NOMO-1 treated with dmso at 0.1 percent for 144 hours (cell line): ENCODE data around the gene MARS1.

Experiments used
- DNase-seq: peaks from one replicate; lab custom pipeline; 2025; ENCODE audit not compliant: unreplicated experiment; lab: John Stamatoyannopoulos, UW

MARS1 gene

DNA sequence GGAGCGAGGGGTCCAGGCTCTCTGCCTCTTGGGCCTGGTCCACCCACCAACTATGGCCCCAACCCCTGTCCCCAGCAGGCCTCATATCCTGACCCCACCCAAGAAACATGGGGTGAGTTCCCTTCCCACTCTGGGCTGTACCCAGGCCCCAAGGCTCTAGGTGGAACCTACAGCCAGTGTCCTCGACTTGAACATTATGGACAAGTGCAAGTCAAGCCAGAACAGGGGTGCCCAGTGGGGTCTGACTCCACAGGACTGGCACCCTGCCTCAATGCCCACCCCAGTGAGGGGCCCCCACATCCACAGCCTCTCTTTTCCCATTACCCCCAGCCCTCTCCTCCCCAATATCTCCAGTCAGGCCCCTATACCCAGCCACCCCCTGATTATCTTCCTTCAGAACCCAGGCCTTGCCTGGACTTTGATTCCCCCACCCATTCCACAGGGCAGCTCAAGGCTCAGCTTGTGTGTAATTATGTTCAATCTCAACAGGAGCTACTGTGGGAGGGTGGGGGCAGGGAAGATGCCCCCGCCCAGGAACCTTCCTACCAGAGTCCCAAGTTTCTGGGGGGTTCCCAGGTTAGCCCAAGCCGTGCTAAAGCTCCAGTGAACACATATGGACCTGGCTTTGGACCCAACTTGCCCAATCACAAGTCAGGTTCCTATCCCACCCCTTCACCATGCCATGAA lies 16.8 kb upstream of the MARS1 start:
- DNase-seq = no peak

DNA sequence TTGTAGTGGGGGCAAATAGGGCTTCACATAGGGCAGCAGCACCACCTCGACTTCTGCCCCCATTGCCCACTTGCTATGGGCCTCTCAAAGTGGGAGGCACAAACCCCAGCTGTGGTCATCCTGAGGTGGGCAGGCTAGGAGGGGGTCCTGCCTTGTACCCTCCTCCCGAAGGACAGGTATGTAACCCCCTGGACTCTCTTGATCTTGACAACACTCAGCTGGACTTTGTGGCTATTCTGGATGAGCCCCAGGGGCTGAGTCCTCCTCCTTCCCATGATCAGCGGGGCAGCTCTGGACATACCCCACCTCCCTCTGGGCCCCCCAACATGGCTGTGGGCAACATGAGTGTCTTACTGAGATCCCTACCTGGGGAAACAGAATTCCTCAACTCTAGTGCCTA lies 16.2 kb upstream of the MARS1 start:
- DNase-seq = no peak

DNA sequence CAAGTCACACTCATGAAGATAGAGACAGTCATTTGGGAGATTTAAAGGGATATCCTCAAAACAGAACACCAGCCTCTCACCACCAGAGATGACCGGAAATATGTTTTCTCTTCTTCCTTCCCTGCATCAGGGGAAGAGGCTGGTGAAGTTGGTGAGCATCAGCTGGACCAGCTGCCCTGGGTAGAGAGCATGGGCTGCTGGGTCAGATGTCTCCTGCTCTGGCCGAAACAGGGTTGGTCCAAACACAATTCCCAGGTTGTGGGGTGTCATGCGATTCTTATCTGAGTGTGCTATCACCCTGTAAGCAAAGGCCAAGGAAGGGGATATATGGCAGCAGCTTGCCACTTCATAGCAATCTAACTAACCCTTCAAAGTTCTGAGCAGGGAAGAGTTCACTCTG lies 15.5 kb upstream of the MARS1 start:
- no peak for DNase-seq

DNA sequence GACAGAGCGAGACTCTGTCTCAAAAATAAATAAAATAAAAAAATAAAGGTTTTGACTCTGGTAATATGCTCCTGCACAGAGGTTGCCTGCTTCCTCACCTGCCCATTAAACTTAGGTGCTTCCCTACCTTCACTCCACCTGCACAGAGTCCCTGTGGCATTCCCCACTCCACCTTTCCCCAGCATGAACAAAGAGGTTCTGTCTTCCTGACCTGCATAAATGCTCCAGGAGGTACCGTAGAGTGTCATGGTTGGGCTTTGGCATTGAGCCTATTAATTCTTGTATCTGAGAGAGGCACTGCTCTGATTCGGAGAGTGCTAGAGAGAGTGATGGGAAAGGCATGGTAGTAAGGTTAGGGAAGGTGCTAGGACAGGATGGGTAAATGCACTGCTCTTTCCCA lies 14.5 kb upstream of the MARS1 start:
- DNase-seq = no peak

DNA sequence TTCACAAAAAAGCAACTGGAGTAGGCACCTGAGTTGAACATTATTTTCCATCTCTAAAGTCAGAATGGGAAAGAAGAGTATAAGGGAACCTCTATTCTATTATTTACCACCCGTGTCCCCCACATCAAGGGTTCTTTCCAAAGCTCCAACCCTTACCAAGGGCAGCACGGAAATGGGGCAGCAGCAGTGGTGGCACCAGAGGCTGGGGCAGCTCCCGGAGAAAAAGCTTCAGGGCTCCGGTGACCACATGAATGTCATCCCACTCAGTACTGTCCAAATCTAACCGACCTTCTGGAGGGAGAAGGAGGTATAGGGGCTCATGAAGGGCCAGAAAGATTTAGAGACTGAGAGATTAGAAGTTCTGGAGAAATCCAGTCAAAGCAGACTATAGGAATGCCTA lies 14.0 kb upstream of the MARS1 start:
- no peak for DNase-seq

DNA sequence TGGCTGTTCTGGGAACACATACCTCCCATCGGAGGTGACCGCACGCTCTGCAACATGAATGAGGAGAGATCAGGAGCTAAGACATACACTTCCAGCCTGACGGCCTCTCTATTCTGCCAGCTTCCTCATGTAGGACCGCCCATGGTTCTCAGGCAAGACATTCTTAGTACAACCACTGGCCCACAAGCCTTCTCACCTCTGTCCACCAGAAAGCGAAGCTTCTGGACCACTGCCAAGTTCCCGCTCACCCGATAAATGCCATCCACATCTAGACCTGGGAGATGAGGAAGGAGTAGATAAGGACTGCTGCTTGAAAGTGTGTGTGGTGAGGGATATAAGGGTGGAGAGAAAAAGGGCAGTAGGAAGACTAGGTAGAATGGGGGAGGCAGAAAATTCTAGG lies 13.4 kb upstream of the MARS1 start:
- DNase-seq = no peak

DNA sequence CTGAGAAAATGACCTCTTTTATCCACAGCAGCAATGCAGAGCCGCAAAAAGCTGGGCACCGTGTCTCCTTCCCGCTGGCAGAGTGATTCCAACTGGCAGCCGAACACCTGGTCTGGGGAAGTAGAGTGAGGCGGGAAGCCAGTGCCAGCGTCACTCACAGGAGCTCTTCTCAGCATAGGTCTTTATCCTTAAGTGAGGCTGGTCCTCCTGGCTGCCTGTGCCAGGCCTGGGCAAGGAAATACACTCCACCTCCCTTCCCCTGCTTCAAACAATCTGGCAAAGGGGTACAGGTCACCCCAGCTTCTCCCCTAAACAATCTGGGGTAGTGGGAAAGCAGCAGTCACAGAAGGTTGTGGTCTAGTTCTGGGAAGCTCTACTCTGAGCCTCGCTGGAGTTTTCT lies 13.0 kb upstream of the MARS1 start:
- no peak for DNase-seq

DNA sequence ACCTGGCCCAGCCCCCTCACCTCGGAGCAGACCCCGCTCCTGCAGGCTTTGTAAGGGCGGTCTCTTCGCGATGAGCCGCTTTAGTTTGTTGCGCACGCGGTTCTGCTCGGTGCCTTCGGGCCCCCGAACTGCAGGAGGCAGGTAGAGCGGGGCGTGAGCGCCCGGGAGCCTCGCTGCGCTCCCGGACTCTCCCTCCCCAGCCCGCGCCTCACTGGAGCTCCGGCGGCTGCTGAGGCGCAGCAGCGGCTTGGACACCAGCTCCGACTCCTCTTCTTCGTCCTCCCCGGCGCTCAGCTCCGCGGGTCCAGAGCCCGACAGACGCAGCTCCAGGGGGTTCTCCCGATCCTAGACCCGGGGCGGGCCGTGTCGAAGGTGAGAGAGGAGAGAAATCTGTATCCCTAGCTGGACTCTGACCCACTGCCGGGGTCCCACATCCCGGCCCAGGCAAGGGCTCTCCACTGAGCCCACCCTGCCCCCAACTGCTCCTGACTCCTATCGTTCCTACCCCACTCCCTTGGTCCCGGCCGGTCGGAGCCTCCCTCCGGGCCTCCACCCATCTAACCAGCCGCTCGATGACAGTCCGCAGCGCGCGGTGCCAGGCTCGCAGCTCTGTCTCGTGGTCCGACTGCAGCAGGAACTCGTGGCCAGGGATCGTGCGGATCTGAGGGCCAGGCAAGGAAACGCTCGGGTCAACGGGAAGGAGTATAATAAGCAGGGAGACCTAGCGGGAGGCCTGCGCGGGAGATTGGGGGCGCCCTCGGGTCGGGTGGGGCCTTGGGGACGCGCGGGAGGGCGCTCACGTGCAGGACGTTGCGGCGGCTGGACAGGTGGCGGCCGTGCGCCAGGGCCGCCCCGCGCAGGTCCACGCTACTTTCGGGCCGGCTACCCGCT lies 12.4 kb upstream of the MARS1 start:
- DNase-seq = no peak

DNA sequence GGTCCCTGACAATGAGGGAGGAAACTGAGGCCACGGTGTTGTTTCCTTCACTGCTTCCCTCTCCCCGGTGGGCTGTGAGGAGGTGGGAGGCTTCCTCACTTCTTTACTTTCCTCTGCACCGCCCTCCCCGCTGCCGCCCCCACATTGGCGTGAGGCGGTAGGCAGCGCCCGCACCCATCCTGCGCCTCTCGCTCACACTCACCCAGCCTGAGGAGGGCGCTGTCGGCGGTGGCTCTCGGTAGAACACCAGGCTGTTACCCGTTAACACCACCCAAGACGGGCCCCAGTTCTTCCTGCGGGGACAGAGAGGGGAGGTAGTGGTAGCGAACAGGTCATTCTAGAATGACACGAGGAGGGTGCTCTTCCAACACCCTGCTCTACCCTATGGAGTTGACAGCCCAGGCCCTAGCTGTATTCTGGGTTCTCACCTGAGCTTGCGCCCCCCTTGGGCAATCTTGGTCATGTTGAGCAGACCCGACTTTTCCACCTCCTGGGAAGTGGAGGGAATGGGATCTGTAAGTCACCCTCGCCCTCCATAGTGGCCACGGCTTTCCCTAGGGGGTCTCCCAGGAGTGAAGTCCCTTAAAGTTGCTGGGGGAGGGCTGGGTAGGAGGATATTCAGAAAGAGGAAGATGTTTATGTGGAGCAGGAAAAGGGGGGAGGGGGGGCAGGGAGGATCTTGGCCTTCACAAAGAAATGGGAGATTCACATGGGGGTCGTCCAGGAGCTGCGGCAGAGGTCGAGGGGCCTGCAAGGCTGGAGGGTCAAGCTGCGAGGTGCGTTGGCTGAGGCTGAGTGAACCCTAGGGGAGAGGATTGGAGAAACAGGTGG lies 11.5 kb upstream of the MARS1 start:
- DNase-seq = no peak

DNA sequence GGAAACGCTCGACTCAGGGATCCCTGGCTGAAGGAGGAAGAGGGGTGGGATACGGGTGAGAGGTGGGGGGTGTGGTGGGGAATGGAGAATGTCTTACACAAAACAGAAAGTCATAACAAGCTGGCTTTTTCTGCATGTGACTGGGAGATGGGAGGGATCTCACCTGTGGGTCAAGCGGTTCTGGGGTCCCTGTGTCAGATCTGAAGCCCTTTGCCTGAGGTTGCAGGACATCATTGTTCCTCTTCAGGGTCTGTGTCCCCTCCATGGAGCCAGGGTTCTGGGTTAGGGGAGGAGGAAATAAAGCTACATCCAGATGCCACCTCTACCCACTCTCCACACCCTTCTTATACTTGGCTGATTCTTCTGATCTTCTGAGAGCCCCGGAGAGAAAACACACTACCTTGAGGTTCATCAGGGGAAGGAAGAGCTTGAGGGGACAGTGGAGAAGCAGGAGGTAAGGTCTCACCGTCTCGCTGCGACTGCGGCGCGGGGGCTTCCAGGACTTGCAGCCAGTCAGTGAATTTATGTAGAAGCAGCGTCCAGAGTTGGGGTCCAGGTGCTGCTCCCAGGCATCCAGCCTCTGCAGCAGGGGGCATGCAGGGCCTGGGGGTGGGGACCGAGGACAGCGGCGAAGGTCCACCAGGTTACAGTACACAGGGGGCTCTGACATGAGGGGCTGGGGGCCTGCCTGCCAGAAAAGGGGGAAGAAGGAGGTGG lies 10.7 kb upstream of the MARS1 start:
- DNase-seq = no peak

DNA sequence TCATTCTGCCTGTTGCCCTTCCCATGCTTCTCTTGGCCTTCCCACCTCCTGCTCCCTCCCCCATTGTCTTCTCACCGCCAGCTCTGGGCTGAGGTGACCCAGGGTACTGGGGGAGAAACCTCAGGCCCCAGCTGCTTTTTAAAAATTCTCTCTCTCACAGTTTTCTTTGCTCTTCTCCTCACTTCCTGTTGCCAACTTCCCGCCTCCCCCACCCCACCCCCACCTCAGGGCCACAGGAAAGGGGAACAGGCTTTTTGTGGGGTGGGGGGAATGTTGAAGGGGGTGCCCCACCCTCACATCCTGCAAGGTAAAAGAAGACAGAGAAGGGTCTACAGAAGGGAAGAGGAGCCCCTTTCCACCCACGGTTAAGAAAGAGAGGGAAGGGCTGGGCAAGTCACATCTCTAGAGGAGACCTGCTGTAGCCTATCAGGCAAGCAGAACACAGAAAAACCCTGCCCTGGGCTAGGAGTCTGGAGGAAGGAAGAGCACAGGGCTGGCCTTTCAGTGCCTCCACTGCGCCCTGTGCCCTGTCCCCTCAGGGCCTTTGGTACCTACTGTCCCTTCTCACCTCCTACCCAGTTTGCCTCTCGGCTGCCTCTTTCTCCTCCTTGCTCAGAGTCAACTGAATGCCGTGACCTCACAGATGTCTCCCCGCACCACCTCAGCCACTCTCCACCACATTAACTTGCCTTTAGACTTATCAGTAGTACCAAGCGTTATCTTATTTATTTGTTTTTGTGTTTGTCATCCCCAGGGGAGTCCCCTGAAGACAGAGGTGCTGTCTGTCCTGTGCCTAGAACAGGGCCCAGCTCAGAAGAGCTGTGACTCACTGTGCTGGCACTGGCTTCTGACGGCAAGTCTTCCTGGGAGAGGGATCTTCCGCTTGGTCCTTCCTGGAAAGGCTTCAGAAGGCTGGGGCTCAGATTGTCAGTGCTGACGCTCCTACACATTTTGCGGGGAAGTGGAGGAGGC lies 9.9 kb upstream of the MARS1 start:
- DNase-seq = peak; percentile 57

DNA sequence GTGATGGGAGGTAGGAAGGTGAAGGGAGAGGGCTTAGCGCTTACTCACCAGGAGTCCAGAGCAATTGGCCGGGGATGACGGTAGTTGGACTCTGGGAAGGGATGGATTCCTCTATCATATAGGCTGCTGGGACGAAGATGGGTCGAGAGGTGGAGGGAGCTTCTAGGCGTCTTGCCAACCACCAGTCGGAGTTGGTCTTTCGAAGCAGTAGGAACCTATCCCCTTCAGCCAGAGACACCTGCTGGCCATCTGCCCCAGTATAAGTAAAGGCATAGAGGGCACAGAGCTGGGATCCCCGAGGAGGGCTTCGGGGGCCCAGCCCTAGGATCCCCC lies 8.9 kb upstream of the MARS1 start:
- no peak for DNase-seq

DNA sequence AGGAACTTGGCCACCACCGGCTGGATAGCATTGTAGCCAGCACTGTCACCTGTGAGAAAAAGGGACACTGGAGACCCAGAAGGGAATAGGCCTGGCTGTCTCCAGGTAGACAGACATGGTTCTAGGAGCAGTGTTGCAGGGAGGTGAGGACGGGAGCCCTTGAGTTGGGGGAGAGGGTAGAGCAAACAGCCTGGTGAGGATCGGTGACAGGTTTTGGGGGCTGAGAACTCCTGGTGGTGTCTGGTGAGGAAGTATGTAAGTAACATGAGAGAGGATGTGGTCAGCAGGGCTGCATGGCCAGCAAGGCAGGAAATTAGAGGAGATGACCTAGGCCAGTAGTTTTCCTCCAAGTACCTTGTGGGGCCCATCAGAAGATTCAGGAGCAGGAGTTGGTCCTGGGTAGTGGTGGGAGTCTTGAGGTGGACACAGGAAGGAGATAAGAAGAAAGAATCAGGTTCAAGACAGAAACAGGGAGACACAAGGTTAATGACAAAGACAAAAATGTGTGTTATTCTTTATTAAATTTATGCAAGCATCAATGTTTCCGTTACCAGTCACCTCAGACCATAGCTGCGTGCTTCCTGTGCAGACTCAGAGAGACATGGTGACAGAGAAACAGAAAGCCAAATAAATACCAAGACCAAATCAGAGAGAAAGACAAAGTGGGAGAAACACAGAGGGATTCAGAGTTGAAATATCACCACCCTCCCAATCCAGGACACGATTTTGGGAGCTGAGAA lies 8.3 kb upstream of the MARS1 start, which contains the start of gene ARHGAP9:
ARHGAP9 (minus strand) TSS at position 491 of the 740 bp plus-strand sequence; CDS start at position 31, 460 bp downstream.
- no peak for DNase-seq

DNA sequence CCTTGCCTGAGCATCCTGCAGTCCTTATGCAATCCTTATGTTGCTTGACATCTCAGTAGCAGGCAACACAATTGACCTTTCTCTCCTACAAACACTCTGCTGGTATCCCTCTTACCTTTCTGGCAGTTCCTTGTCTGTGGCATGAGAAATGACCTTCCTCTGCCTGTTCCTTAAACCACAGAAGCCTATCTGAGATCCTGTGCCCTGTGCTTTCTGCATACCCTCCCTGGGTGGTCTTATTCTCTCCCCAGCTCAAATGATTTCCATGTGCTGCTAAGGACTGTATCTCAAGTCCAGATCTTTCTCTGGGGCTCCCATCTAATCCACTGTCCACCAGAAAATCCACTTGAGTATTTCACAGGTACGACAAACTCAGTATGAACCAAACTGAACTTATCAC lies 6.2 kb upstream of the MARS1 start:
- no peak for DNase-seq

DNA sequence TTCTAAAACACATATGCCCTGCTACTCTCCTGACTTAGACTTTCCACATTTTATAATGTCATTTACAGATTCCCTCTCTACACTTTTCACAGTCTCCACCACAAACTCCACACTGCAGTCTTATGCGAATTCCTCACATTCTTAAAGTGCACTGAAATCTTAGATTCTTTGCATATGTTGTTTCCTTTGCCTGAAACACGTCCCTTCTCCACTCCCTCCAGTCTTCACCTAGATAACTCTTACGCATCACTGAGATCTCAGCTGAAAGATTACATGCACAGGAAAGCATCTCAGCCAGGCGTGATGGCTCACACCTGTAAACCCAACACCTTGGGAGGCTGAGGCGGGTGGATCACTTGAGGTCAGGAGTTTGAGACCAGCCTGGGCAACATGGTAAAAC lies 4.4 kb upstream of the MARS1 start:
- no peak for DNase-seq

DNA sequence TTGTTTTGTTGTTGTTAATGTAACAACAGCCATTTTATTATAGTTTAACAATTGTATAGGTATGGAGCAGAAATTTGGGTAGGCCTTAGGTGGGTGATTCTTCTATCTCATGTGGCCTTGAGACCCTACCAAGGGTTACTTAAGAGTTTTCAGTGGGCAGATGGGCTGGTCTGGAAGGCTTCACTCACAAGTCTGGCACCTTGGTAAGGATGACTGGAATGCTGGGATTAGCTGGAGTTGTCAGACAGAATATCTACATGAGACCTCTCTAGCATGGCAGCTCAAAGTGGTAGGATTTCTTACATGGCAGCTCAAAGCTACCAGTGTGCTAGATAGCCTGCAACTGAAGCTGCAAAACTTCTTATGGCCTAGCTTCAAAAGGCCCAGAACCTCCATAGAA lies 2.2 kb upstream of the MARS1 start:
- no peak for DNase-seq

DNA sequence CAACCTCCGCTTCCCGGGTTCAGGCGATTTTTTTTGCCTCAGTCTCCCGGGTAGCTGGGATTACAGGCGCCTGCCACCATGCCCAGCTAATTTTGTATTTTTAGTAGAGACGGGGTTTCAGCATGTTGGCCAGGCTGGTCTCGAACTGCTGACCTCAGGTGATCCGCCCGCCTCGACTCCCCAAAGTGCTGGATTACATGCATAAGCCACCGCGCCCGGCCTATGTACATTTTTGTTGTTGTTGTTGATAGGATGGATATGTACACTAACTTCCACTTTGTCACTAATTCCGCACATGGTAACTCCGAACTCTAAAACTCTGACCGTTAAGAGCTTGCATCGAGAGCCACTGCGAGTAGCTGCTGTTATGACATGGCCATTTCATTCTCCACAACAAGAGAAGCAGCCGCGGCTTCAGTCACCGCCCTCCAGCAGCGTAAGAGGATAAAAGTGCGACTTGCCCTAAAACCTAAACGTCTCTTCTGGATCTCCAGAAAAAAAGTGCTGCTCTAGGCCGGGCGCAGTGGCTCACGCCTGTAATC lies 742 bp upstream of the MARS1 start:
- no peak for DNase-seq

DNA sequence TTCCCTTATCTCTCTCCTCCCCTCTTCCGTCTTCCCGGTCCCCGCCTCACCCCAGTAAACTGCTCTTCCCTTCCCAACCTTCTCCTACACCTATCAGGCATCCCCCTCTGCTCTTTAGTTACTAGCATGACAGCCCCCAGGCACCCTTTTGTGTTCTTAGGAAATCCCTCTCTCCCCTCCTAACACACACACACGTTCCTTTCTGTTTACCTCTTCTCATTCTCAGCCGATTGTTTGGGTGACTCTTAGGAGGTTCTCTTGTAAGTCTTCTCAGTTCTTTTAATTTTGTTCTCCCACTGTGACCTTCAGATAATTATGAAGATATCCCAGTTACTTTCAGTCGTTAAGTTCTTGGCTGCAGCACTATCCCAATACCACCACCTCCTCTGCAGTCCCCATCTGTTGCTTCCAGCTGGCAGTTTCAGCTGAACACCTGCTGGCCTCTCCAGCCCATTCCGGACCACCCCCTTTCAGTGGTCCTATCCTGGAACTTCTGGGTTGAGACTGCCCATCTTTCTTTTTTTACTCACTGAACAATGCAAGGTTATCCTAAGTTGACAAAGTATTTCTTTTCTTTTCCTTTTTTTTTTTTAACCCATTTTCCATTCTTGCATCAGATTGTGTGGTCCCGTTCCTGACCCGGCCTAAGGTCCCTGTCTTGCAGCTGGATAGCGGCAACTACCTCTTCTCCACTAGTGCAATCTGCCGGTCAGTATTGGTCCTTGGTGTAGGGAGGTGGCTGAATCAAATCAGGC lies 711 bp downstream of the MARS1 start:
- DNase-seq = no peak
